ENCODE data around the gene HOMER3. TPM values are rescaled to one million over a fixed set of nuclear protein-coding genes. Genes with fewer than 3 reads are reported as not detected.

HOMER3 gene
- total RNA-seq, 1 donor: 98.4 TPM

DNA sequence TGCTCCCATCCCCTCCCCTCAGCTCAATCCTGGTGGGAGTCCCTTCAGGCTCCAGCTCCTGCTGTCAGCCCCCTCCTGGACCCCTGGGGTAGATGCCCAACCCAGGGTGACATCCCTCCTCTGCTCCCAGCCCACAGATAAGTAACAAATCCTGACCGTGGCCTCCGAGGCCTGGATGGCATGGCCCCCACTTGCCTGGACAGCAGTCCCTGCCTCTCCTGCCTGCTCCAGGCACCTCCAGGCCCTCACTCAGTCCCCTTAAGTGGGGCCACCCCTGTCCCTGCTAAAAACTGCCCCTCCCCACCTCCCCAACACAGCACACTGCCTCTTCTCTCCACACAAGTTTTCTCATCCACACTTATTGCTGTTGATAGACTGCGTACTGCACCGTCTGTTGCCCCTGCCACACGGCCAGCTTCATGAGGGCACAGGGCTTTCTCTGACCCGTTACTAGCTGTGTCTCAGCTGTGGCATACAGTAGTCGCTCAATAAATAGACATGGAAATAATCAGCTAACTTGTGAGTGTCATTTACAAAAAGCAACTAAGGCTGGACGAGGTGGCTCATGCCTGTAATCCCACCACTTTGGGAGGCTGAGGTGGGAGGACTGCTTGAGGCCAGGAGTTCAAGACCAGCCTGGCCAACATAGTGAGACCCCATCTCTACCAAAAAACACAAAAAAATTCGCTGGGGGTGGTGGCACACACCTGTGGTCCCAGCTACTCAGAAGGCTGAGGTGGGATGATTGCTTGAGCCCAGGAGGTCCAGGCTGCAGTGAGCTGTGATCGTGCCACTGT lies 50.9 kb downstream of the HOMER3 start:
- H4K20me1 ChIP-seq (ENCODE audit: insufficient read depth, low read length): no peaks in the 10 kb centered on the region
- peaks cover 18% of the 10 kb centered on the region for H3K27me3 ChIP-seq (ENCODE audit: insufficient read depth, low read length)
- no peaks in the 10 kb centered on the region for H3K9me3 ChIP-seq (ENCODE audit: low read depth, low read length)
- no peak for DNase-seq (ENCODE audit: insufficient read length, low spot score, missing footprints)
- no peak overlapping the region for H3K4me2 ChIP-seq (ENCODE audit: insufficient read depth, low read length)
- H2AFZ ChIP-seq (ENCODE audit: low read length): no peak overlapping the region
- no peak overlapping the region for H3K27ac ChIP-seq (ENCODE audit: low read depth, low read length)
- TF ChIP-seq, protein P1, sequence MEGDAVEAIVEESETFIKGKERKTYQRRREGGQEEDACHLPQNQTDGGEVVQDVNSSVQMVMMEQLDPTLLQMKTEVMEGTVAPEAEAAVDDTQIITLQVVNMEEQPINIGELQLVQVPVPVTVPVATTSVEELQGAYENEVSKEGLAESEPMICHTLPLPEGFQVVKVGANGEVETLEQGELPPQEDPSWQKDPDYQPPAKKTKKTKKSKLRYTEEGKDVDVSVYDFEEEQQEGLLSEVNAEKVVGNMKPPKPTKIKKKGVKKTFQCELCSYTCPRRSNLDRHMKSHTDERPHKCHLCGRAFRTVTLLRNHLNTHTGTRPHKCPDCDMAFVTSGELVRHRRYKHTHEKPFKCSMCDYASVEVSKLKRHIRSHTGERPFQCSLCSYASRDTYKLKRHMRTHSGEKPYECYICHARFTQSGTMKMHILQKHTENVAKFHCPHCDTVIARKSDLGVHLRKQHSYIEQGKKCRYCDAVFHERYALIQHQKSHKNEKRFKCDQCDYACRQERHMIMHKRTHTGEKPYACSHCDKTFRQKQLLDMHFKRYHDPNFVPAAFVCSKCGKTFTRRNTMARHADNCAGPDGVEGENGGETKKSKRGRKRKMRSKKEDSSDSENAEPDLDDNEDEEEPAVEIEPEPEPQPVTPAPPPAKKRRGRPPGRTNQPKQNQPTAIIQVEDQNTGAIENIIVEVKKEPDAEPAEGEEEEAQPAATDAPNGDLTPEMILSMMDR (IDR thresholded peaks at IDR 0.05; ENCODE audit: extremely low read depth, low read depth, low read length): no peak
- no peaks in the 10 kb centered on the region for H3K4me1 ChIP-seq (ENCODE audit: insufficient read depth, low read length)
- H3K4me3 ChIP-seq (ENCODE audit: insufficient read depth, low read length): no peak overlapping the region
- H3K79me2 ChIP-seq (ENCODE audit: insufficient read depth, low read length): no peaks in the 10 kb centered on the region
- no peaks in the 10 kb centered on the region for H3K36me3 ChIP-seq (ENCODE audit: insufficient read depth, low read length)

DNA sequence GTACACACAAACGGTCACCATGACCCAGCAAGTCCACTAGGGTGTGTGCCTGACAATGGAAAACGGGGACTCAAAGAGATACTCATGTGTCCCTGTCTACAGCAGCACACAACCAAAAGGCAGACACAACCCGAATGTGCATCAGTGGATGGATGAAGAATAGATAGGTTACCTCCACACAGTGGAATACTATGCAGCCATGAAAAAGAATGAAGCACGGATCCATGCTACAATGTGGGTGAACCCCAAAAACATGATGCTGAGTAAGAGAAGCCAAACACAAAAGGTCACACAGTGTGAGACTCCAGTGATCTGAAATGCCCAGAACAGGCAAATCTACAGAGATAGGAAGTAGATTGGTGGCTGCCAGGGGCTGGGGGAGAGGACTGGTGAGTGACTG lies 54.0 kb downstream of the HOMER3 start:
- H3K4me1 ChIP-seq (ENCODE audit: insufficient read depth, low read length): no peaks in the 10 kb centered on the region

DNA sequence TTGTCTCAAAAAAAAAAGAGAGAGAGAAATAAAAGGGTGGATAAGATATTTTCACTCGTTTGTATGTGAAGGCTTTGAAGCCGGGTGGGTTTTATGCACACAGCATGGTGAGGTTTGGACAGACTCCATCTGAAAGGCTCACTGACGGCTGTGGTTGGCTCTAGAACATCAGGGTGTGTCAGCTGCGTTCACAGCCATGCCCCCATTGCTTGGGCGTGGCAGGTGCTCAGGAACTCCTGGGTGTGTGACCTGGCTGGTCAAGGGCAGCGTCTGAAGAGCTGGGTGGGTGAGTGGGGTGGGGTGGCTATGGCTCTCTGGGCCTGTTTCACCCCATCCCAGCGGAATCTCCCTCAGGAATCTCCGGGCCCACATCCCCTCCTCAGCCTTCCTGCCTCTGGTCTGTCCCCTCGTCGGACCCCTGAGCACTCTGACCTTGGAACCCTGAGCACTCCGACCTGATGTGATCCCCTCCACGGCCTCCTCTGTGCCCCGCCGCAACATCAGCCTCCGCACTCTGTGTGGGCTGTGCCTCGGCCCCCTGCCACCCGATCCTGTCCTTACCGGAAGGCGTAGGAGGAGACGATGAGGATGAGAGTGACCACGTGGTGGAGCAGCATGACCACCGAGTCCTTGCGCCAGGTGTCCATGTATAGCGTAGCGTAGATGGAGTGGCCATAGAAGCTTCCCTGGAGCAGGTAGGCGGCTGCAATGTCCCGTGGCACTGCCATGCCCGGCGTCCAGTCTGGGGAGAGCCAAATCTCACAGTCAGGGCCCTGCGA lies 57.3 kb downstream of the HOMER3 start:
- Histone ChIP-seq H3K27ac (ENCODE audit: low read depth, low read length) (no peak overlapping the region), H3K27me3 (ENCODE audit: insufficient read depth, low read length) (no peaks in the 10 kb centered on the region), H3K36me3 (ENCODE audit: insufficient read depth, low read length) (no peaks in the 10 kb centered on the region), H3K4me2 (ENCODE audit: insufficient read depth, low read length) (no peak overlapping the region), H2AFZ (ENCODE audit: low read length) (no peak overlapping the region), H3K4me1 (ENCODE audit: insufficient read depth, low read length) (no peaks in the 10 kb centered on the region), H4K20me1 (ENCODE audit: insufficient read depth, low read length) (no peaks in the 10 kb centered on the region), H3K4me3 (ENCODE audit: insufficient read depth, low read length) (no peak overlapping the region), H3K9me3 (ENCODE audit: low read depth, low read length) (no peaks in the 10 kb centered on the region), H3K79me2 (ENCODE audit: insufficient read depth, low read length) (no peaks in the 10 kb centered on the region)
- DNase-seq (ENCODE audit: insufficient read length, low spot score, missing footprints): no peak
- TF ChIP-seq, protein P1 (IDR thresholded peaks at IDR 0.05; ENCODE audit: extremely low read depth, low read depth, low read length): no peak

More for the DNA sequence above, 54.0 kb downstream of the HOMER3 start:
- Histone ChIP-seq H3K4me3 (ENCODE audit: insufficient read depth, low read length) (no peak overlapping the region), H3K36me3 (ENCODE audit: insufficient read depth, low read length) (no peaks in the 10 kb centered on the region), H3K27ac (ENCODE audit: low read depth, low read length) (no peak overlapping the region), H3K27me3 (ENCODE audit: insufficient read depth, low read length) (no peaks in the 10 kb centered on the region), H3K4me2 (ENCODE audit: insufficient read depth, low read length) (no peak overlapping the region), H2AFZ (ENCODE audit: low read length) (no peak overlapping the region), H4K20me1 (ENCODE audit: insufficient read depth, low read length) (no peaks in the 10 kb centered on the region), H3K79me2 (ENCODE audit: insufficient read depth, low read length) (no peaks in the 10 kb centered on the region), H3K9me3 (ENCODE audit: low read depth, low read length) (no peaks in the 10 kb centered on the region)
- TF ChIP-seq, protein P1 (IDR thresholded peaks at IDR 0.05; ENCODE audit: extremely low read depth, low read depth, low read length): no peak
- no peak for DNase-seq (ENCODE audit: insufficient read length, low spot score, missing footprints)

DNA sequence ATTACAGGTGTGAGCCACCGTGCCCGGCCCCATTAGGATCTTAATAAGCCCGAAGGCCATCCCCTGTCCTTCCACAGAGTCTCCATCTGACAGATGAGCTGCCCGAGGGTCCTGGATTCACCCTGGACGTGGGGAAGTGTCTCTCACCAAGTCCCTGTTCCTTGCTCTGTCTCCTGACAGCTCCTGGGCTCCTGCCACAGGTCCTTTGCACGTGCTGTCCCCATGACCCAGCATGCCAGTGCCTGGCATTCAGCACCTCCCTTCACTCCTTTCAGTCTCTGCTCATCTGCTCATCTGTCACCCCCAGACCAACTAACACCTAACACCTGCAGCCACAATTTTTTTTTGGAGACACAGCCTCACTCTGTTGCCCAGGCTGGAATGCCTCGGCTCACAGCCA lies 59.5 kb downstream of the HOMER3 start:
- Histone ChIP-seq H3K4me3 (ENCODE audit: insufficient read depth, low read length) (no peak overlapping the region), H3K4me1 (ENCODE audit: insufficient read depth, low read length) (no peaks in the 10 kb centered on the region), H3K79me2 (ENCODE audit: insufficient read depth, low read length) (no peaks in the 10 kb centered on the region), H2AFZ (ENCODE audit: low read length) (no peak overlapping the region), H3K9me3 (ENCODE audit: low read depth, low read length) (no peaks in the 10 kb centered on the region), H3K27ac (ENCODE audit: low read depth, low read length) (no peak overlapping the region), H4K20me1 (ENCODE audit: insufficient read depth, low read length) (no peaks in the 10 kb centered on the region), H3K4me2 (ENCODE audit: insufficient read depth, low read length) (no peak overlapping the region), H3K27me3 (ENCODE audit: insufficient read depth, low read length) (no peaks in the 10 kb centered on the region), H3K36me3 (ENCODE audit: insufficient read depth, low read length) (no peaks in the 10 kb centered on the region)
- TF ChIP-seq, protein P1 (IDR thresholded peaks at IDR 0.05; ENCODE audit: extremely low read depth, low read depth, low read length): no peak
- DNase-seq (ENCODE audit: insufficient read length, low spot score, missing footprints): no peak
